Glutamatergic neuron (in vitro differentiated cells): ENCODE data around the gene GNB2. TPM values are rescaled to one million over a fixed set of nuclear protein-coding genes. Genes with fewer than 3 reads are reported as not detected.

ENCODE experiments used
- DNase-seq: peaks from one replicate; pipeline ENCODE4 v3.0.0; 2022
- H3K27ac Mint-ChIP-seq: one replicate; pipeline ENCODE4 v1.8.0; 2020; ENCODE audit warnings: mild to moderate bottlenecking, mixed read lengths, inconsistent platforms; ENCODE audit not compliant: unreplicated experiment
- H3K27me3 Mint-ChIP-seq: one replicate; pipeline ENCODE4 v1.8.0; 2020; ENCODE audit warnings: mild to moderate bottlenecking, moderate library complexity, mixed read lengths, inconsistent platforms; ENCODE audit not compliant: unreplicated experiment
- H3K36me3 Mint-ChIP-seq: one replicate; pipeline ENCODE4 v1.8.0; 2020; ENCODE audit warnings: mild to moderate bottlenecking, mixed read lengths, inconsistent platforms; ENCODE audit not compliant: unreplicated experiment
- H3K4me1 Mint-ChIP-seq: one replicate; pipeline ENCODE4 v1.8.0; 2020; ENCODE audit warnings: mild to moderate bottlenecking, low read depth, mixed read lengths, inconsistent platforms; ENCODE audit not compliant: unreplicated experiment
- H3K4me3 Mint-ChIP-seq: one replicate; pipeline ENCODE4 v1.8.0; 2020; ENCODE audit warnings: mild to moderate bottlenecking, mixed read lengths, inconsistent platforms; ENCODE audit not compliant: unreplicated experiment
- H3K9me3 Mint-ChIP-seq: one replicate; pipeline ENCODE4 v1.8.0; 2020; ENCODE audit warnings: mild to moderate bottlenecking, moderate library complexity, mixed read lengths, inconsistent platforms; ENCODE audit not compliant: unreplicated experiment
- total RNA-seq: library from RNA; stranded (reverse); fragmentation: NEBNext Ultra II Directional; extraction: Animal tissue kit (Norgen Biotek cat#: 25700); gene quantifications from one replicate; pipeline ENCODE4 v1.2.1, GENCODE V29; 2021; ENCODE audit not compliant: unreplicated experiment
- TF ChIP-seq, protein P1 (sequence below): fragments of 200-600 bp; sonication (generic); IDR thresholded peaks from one replicate; pipeline ENCODE4 v1.5.0; 2021; ENCODE audit not compliant: partially characterized antibody, unreplicated experiment

GNB2 gene
- total RNA-seq, 1 donor from 2014 or later: 275 TPM

DNA sequence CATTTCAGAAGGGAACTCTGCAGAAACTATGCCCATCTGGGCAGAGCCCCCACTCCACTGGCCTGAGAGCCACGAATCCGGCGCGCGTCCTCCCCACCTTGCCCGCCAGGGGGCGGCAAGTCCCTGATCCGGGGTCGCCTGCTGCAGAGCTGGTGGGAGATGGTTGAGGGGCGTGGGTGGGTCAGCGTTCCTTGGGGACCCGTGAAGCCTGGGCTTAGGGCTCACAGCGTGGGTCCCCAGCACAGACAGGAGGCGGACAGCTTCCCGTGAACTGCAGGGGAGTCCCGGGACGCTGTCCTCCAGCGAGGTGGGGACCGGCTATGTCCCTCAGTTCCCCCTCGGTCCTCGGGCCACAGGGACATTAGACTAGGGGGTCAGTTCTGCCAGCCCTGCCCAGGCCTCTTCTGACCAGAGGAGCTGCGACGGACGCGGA lies 31.8 kb downstream of the GNB2 start:
- peak overlapping the region; percentile 17 for H3K27ac Mint-ChIP-seq
- DNase-seq: peak; percentile 94
- no peaks in the 10 kb centered on the region for H3K9me3 Mint-ChIP-seq
- peaks cover 2% of the 10 kb centered on the region for H3K27me3 Mint-ChIP-seq
- H3K4me1 Mint-ChIP-seq: peaks cover 6% of the 10 kb centered on the region
- TF ChIP-seq, protein P1, sequence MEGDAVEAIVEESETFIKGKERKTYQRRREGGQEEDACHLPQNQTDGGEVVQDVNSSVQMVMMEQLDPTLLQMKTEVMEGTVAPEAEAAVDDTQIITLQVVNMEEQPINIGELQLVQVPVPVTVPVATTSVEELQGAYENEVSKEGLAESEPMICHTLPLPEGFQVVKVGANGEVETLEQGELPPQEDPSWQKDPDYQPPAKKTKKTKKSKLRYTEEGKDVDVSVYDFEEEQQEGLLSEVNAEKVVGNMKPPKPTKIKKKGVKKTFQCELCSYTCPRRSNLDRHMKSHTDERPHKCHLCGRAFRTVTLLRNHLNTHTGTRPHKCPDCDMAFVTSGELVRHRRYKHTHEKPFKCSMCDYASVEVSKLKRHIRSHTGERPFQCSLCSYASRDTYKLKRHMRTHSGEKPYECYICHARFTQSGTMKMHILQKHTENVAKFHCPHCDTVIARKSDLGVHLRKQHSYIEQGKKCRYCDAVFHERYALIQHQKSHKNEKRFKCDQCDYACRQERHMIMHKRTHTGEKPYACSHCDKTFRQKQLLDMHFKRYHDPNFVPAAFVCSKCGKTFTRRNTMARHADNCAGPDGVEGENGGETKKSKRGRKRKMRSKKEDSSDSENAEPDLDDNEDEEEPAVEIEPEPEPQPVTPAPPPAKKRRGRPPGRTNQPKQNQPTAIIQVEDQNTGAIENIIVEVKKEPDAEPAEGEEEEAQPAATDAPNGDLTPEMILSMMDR: peak; percentile 99
- H3K36me3 Mint-ChIP-seq: no peaks in the 10 kb centered on the region
- H3K4me3 Mint-ChIP-seq: peak overlapping the region; percentile 96

DNA sequence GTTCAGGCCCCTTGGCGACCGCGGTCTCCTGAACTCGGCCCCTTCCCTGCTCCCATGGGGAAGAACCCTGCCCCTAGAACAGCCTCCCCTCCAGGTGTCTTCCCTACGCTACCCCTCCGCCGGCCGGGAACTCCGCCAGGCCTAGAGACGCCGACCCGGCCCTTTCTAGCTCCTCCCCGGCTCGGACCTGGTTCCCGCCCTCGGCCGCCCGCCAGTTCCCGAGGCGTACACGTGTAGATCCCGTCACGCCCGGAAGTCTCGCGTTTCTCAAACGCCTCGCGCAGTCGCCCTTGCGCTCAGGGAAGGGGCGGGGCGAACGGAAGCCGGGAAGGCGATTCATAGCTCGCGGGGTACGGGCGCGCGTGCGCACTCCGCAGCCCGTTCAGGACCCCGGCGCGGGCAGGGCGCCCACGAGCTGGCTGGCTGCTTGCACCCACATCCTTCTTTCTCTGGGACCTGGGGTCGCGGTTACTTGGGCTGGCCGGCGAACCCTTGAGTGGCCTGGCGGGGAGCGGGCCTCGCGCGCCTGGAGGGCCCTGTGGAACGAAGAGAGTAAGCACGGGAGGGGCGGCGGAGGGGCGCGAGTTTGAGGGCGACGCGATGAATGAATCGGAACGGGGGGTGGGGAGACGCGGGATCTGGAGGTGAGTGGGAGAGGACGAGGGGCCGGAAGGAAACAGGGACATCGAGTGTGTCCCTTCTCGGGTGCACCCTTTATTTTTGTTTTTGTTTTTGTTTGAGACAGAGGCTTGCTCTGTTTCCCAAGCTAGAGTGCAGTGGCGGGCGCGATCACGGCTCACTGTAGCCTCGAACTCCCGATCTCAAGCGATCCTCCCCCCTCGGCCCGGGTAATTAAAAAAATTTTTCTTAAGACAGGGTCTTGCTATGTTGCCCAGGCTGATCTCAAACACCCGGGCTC lies 32.5 kb downstream of the GNB2 start, which contains the start of gene POP7:
Gene POP7 (plus strand): TSS at position 369 of the 919 bp plus-strand sequence. CDS start 710 bp downstream, outside the sequence.
- DNase-seq: peak; percentile 100
- H3K4me1 Mint-ChIP-seq: peaks cover 6% of the 10 kb centered on the region
- H3K9me3 Mint-ChIP-seq: no peaks in the 10 kb centered on the region
- H3K4me3 Mint-ChIP-seq: peak within 1 kb of the TSS; percentile 96
- peaks cover 2% of the 10 kb centered on the region for H3K27me3 Mint-ChIP-seq
- no peaks in the 10 kb centered on the region for H3K36me3 Mint-ChIP-seq
- TF ChIP-seq, protein P1: no peak
- H3K27ac Mint-ChIP-seq: peak within 1 kb of the TSS; percentile 93

DNA sequence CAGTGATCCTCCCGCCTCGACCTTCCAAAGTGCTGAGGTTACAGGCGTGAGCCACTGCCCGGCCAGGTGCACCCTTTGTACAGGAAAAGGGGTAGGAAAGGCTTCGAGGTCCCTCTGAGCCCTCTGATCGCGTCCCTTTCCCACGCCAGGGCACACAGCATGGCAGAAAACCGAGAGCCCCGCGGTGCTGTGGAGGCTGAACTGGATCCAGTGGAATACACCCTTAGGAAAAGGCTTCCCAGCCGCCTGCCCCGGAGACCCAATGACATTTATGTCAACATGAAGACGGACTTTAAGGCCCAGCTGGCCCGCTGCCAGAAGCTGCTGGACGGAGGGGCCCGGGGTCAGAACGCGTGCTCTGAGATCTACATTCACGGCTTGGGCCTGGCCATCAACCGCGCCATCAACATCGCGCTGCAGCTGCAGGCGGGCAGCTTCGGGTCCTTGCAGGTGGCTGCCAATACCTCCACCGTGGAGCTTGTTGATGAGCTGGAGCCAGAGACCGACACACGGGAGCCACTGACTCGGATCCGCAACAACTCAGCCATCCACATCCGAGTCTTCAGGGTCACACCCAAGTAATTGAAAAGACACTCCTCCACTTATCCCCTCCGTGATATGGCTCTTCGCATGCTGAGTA lies 33.3 kb downstream of the GNB2 start:
- peak overlapping the region; percentile 93 for H3K27ac Mint-ChIP-seq
- no peak for DNase-seq
- H3K4me1 Mint-ChIP-seq: peaks cover 6% of the 10 kb centered on the region

DNA sequence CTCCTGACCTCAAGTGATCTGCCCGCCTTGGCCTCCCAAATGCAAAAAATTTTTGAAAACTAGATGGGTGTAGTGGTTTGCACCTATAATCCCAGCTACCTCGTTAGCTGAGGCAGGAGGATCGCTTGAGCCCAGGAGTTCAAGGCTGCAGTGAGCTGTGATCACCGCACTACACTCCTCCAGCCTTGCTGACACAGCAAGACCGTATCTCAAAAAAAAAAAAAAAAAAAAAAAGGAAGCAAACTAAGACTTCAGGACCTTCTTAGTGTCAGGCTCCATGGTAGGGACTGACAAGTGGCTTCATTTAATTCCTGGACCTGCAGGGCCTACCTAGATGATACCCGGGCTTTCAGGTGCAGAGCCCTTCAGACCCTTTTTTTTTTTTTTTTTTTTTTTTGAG lies 34.9 kb downstream of the GNB2 start:
- Mint-ChIP-seq H3K4me1 (peaks cover 6% of the 10 kb centered on the region), H3K36me3 (no peaks in the 10 kb centered on the region), H3K27ac (no peak overlapping the region), H3K27me3 (no peaks in the 10 kb centered on the region), H3K9me3 (no peaks in the 10 kb centered on the region), H3K4me3 (no peak overlapping the region)
- DNase-seq: no peak
- TF ChIP-seq, protein P1: no peak

More for the DNA sequence above, 33.3 kb downstream of the GNB2 start:
- Mint-ChIP-seq H3K27me3 (no peaks in the 10 kb centered on the region), H3K4me3 (peak overlapping the region; percentile 96), H3K36me3 (no peaks in the 10 kb centered on the region), H3K9me3 (no peaks in the 10 kb centered on the region)
- TF ChIP-seq, protein P1: no peak

DNA sequence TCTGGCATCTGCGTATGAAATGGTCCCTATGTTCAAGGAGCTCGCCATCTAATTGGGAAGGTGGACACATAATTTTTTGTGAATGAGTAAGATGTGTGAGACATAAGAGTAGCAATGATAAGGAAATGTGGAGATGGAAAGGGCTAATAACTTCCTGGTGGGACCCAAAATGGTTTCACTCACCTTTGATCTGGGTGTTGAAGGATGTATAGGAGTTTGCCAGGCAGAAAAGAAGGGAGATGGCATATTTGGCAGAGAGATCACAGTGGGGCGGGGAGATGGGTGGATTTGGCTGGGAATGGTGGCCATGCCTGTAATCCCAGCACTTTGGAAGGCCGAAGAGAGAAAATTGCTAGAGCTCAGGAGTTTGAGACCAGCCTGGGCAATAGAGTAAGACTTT lies 36.9 kb downstream of the GNB2 start:
- H3K9me3 Mint-ChIP-seq: no peaks in the 10 kb centered on the region
- H3K4me3 Mint-ChIP-seq: no peak overlapping the region
- peak overlapping the region; percentile 19 for H3K27ac Mint-ChIP-seq
- no peak for DNase-seq
- peaks cover 2% of the 10 kb centered on the region for H3K27me3 Mint-ChIP-seq
- H3K4me1 Mint-ChIP-seq: peaks cover 6% of the 10 kb centered on the region
- no peaks in the 10 kb centered on the region for H3K36me3 Mint-ChIP-seq
- TF ChIP-seq, protein P1: no peak
